ENCODE data around the gene PAEP.

Gene PAEP

GRCh38 chr9:135612981-135613910, 51.7 kb downstream of the PAEP start:
- Histone ChIP-seq H3K36me3 (ENCODE audit: control insufficient read depth in 5 of 5, insufficient read depth in 5 of 5, low read length in 5 of 5) (no peaks in the 10 kb centered on the region), H3K9me3 (ENCODE audit: control insufficient read depth in 5 of 5, low read length in 5 of 5) (no peaks in the 10 kb centered on the region), H3K4me3 (ENCODE audit: low read depth in 1 of 5, low read length in 5 of 5) (no peak overlapping the region), H3K27me3 (ENCODE audit: control insufficient read depth in 5 of 5, insufficient read depth in 4 of 5, low read length in 5 of 5) (peaks cover 26 to 45% (median 30%) of the 10 kb centered on the region in 5 donors), H3K9ac (ENCODE audit: low read length in 5 of 5) (no peak overlapping the region), H3K4me1 (ENCODE audit: control insufficient read depth in 5 of 5, insufficient read depth in 5 of 5, low read length in 5 of 5) (peaks cover 0 to 2% (median 0%) of the 10 kb centered on the region in 5 donors), H3K27ac (ENCODE audit: low read depth, low read length) (no peak overlapping the region)

DNA sequence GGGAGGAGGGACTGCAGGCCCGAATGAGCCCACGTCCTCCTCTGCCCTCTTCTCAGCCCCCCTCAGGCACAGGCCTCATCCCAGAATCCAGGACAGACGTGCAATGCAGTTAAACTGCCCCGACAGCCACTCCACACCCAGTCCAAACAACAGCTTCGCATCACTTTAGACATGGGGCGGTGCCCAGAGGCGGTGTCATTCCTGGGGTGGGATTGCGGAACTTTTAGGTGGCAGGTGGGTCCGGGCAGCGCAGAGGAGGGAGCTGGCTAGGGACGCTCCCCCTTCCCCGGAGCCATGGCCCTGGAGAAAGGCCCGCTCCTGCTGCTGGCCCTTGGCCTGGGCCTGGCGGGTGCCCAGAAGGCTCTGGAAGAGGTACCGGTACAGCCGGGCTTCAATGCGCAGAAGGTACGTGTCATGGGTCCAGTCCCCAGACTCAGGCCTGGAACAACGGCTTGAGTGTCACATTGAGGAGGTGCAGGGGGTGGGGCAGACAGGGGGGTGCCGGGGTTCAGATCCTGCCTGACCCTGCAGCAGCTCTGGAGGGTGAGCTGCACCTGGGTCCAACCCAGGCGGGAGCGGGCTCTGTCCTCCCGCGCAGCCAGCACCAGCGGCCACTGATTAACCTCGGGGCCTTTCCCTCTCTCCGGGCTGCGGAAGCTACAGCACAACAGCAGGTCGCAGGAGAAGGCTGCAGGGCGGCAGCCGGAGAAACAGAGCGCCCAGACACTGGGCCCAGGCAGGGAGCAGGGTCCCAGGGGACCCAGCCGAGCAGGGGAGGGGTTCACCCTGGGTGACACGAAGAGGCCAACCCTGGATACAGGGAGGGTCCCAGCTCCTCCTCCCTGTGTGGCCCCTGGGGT, 52.6 kb downstream of the PAEP start:
- Histone ChIP-seq H3K9ac (ENCODE audit: low read length in 5 of 5) (no peak overlapping the region), H3K27me3 (ENCODE audit: control insufficient read depth in 5 of 5, insufficient read depth in 4 of 5, low read length in 5 of 5) (peaks cover 31 to 52% (median 36%) of the 10 kb centered on the region in 5 donors), H3K4me3 (ENCODE audit: low read depth in 1 of 5, low read length in 5 of 5) (no peak overlapping the region)

GRCh38 chr9:135614821-135615665, 53.5 kb downstream of the PAEP start:
- H3K27ac ChIP-seq (ENCODE audit: low read depth, low read length), result no peak overlapping the region
- H3K4me3 ChIP-seq (ENCODE audit: low read depth in 1 of 5, low read length in 5 of 5), result no peak overlapping the region
- peaks cover 31 to 56% (median 41%) of the 10 kb centered on the region in 5 donors for H3K27me3 ChIP-seq (ENCODE audit: control insufficient read depth in 5 of 5, insufficient read depth in 4 of 5, low read length in 5 of 5)
- no peak overlapping the region for H3K9ac ChIP-seq (ENCODE audit: low read length in 5 of 5)
- peaks cover 0 to 2% (median 0%) of the 10 kb centered on the region in 5 donors for H3K4me1 ChIP-seq (ENCODE audit: control insufficient read depth in 5 of 5, insufficient read depth in 5 of 5, low read length in 5 of 5)
- no peaks in the 10 kb centered on the region for H3K9me3 ChIP-seq (ENCODE audit: control insufficient read depth in 5 of 5, low read length in 5 of 5)
- no peaks in the 10 kb centered on the region for H3K36me3 ChIP-seq (ENCODE audit: control insufficient read depth in 5 of 5, insufficient read depth in 5 of 5, low read length in 5 of 5)

More for the DNA sequence above, 52.6 kb downstream of the PAEP start:
- Histone ChIP-seq H3K4me1 (ENCODE audit: control insufficient read depth in 5 of 5, insufficient read depth in 5 of 5, low read length in 5 of 5) (peaks cover 0 to 2% (median 0%) of the 10 kb centered on the region in 5 donors), H3K27ac (ENCODE audit: low read depth, low read length) (no peak overlapping the region), H3K36me3 (ENCODE audit: control insufficient read depth in 5 of 5, insufficient read depth in 5 of 5, low read length in 5 of 5) (no peaks in the 10 kb centered on the region), H3K9me3 (ENCODE audit: control insufficient read depth in 5 of 5, low read length in 5 of 5) (no peaks in the 10 kb centered on the region)

- Histone ChIP-seq H3K36me3 (ENCODE audit: control insufficient read depth in 5 of 5, insufficient read depth in 5 of 5, low read length in 5 of 5) (no peaks in the 10 kb centered on the region), H3K9ac (ENCODE audit: low read length in 5 of 5) (no peak overlapping the region), H3K4me3 (ENCODE audit: low read depth in 1 of 5, low read length in 5 of 5) (no peak overlapping the region), H3K9me3 (ENCODE audit: control insufficient read depth in 5 of 5, low read length in 5 of 5) (no peaks in the 10 kb centered on the region), H3K27ac (ENCODE audit: low read depth, low read length) (no peak overlapping the region), H3K4me1 (ENCODE audit: control insufficient read depth in 5 of 5, insufficient read depth in 5 of 5, low read length in 5 of 5) (peaks cover 0 to 2% (median 0%) of the 10 kb centered on the region in 5 donors), H3K27me3 (ENCODE audit: control insufficient read depth in 5 of 5, insufficient read depth in 4 of 5, low read length in 5 of 5) (peaks cover 31 to 51% (median 37%) of the 10 kb centered on the region in 5 donors)
Observed at GRCh38 chr9:135615666-135616618, 54.4 kb downstream of the PAEP start.
